GM23338 (cell line): ENCODE results near the gene SLC28A2.

ENCODE experiments used
- CTCF ChIP-seq, 2 experiments: fragments of 200-600 bp in 1 of 2; sonication (generic) in 1 of 2; conservative IDR thresholded peaks; 2 replicates each; pipeline versions ENCODE4 v1.5.1 to v1.6.1; 2016 to 2017; ENCODE audit warnings: antibody characterized with exemption in 2 of 2, low read depth in 2 of 2, mild to moderate bottlenecking in 2 of 2, moderate library complexity in 1 of 2
- EZH2 ChIP-seq: fragments of 200-600 bp; sonication (generic); IDR thresholded peaks from one replicate; pipeline ENCODE4 v1.8.0; 2017; ENCODE audit warnings: antibody characterized with exemption, mild to moderate bottlenecking, low read depth; ENCODE audit not compliant: unreplicated experiment
- EZH2phosphoT487 ChIP-seq: fragments of 200-600 bp; sonication (generic); IDR thresholded peaks from one replicate; pipeline ENCODE4 v1.8.1; 2018; ENCODE audit warnings: antibody characterized with exemption; ENCODE audit not compliant: unreplicated experiment
- NANOG ChIP-seq: IDR thresholded peaks from 2 replicates; pipeline ENCODE4 v1.6.1; 2016; ENCODE audit warnings: antibody characterized with exemption, borderline replicate concordance
- POLR2AphosphoS5 ChIP-seq: IDR thresholded peaks from 2 replicates; pipeline ENCODE4 v1.6.1; 2016; ENCODE audit warnings: antibody characterized with exemption, low read depth
- REST ChIP-seq: IDR thresholded peaks from one replicate; pipeline ENCODE4 v1.6.1; 2018; ENCODE audit warnings: antibody characterized with exemption; ENCODE audit not compliant: unreplicated experiment
- ZNF462 ChIP-seq: fragments of 250-450 bp; sonication (Bioruptor Pico); IDR thresholded peaks from 2 replicates; pipeline ENCODE4 v1.5.0; 2020; ENCODE audit warnings: mild to moderate bottlenecking, moderate library complexity

GRCh38 chr15:45242289-45242688 lies 9.7 kb upstream of the SLC28A2 start:
- TF ChIP-seq EZH2 (no peak), CTCF (conservative IDR thresholded peaks at IDR 0.05; ENCODE audit: low read depth in 2 of 2) (no peak), ZNF462 (CRISPR knock-in tag) (no peak), POLR2AphosphoS5 (no peak), REST (no peak), EZH2phosphoT487 (no peak), NANOG (no peak)
